SK-N-SH (cell line): ENCODE results near the gene PBX3. TPM values are rescaled to one million over a fixed set of nuclear protein-coding genes. Genes with fewer than 3 reads are reported as not detected.
A peak's percentile ranks its signal among the peaks of the same experiment; 100 is the strongest.

Experiments used
- CTCF ChIA-PET: fragments of 300-600, 350-600 bp; formaldehyde crosslinking; extraction: SDS; loops from one replicate; lab custom pipeline; 2021; lab: Yijun Ruan, JAX
- POLR2A ChIA-PET: fragments of 350-600 bp; sonication (Branson Sonifier 250); formaldehyde crosslinking; extraction: SDS; loops from one replicate; lab custom pipeline; 2020; ENCODE audit warnings: antibody characterized with exemption, inconsistent platforms; lab: Yijun Ruan, JAX
- DNase-seq: peaks from one replicate; pipeline ENCODE4 v3.0.0; 2012
- H2AFZ ChIP-seq: fragments of 200-600 bp; sonication (generic); 2 replicates; pipeline ENCODE4 v1.8.1; 2016; ENCODE audit warnings: antibody characterized with exemption, mild to moderate bottlenecking, low read depth
- H3F3A ChIP-seq: fragments of 200-600 bp; sonication (generic); replicated peaks from 2 replicates; pipeline ENCODE3; 2016; ENCODE audit warnings: antibody characterized with exemption, mild to moderate bottlenecking; ENCODE audit not compliant: insufficient read depth
- H3K27ac ChIP-seq, 2 experiments: fragments of 200-500 bp in 1 of 2; fragments of 200-600 bp in 1 of 2; sonication (Bioruptor generic) in 1 of 2; sonication (generic), shearing (Covaris generic) in 1 of 2; 2 replicates each; pipeline versions ENCODE4 v1.5.1 to v1.6.1; 2014 to 2016; ENCODE audit warnings: low read depth in 2 of 2, inconsistent platforms in 1 of 2, low read length in 1 of 2, mild to moderate bottlenecking in 1 of 2, mixed read lengths in 1 of 2
- H3K27me3 ChIP-seq: fragments of 200-600 bp; sonication (generic), shearing (Covaris generic); 2 replicates; pipeline ENCODE4 v1.6.1; 2016; ENCODE audit warnings: mixed run types; ENCODE audit not compliant: insufficient read depth
- H3K36me3 ChIP-seq, 2 experiments: fragments of 200-500 bp in 1 of 2; fragments of 200-600 bp in 1 of 2; sonication (Bioruptor generic) in 1 of 2; sonication (generic) in 1 of 2; replicated peaks in 1 of 2; 2 replicates each; pipeline versions ENCODE3 to v1.5.1; 2014 to 2016; ENCODE audit warnings: low read length in 1 of 2, mild to moderate bottlenecking in 1 of 2; ENCODE audit not compliant: insufficient read depth in 2 of 2, control insufficient read depth in 1 of 2
- H3K4me1 ChIP-seq, 2 experiments: fragments of 200-500 bp in 1 of 2; fragments of 200-600 bp in 1 of 2; sonication (Bioruptor generic) in 1 of 2; sonication (generic), shearing (Covaris generic) in 1 of 2; 2 replicates each; pipeline versions ENCODE4 v1.5.1 to v1.6.1; 2014 to 2016; ENCODE audit warnings: low read depth in 1 of 2, low read length in 1 of 2, mixed run types in 1 of 2; ENCODE audit not compliant: insufficient read depth in 2 of 2, control insufficient read depth in 1 of 2
- H3K4me2 ChIP-seq: fragments of 200-600 bp; sonication (generic), shearing (Covaris generic); 2 replicates; pipeline ENCODE4 v1.6.1; 2017; ENCODE audit warnings: mixed run types
- H3K4me3 ChIP-seq, 2 experiments: fragments of 200-500 bp in 1 of 2; fragments of 200-600 bp in 1 of 2; sonication (Bioruptor generic) in 1 of 2; sonication (generic), shearing (Covaris generic) in 1 of 2; 2 replicates each; pipeline versions ENCODE4 v1.5.1 to v1.8.1; 2014 to 2016; ENCODE audit warnings: low read depth in 2 of 2, inconsistent platforms in 1 of 2, low read length in 1 of 2, mild to moderate bottlenecking in 1 of 2, mixed read lengths in 1 of 2, moderate library complexity in 1 of 2
- H3K79me2 ChIP-seq: fragments of 200-600 bp; sonication (generic); 2 replicates; pipeline ENCODE4 v1.8.1; 2017; ENCODE audit warnings: mild to moderate bottlenecking; ENCODE audit not compliant: insufficient read depth
- H3K9ac ChIP-seq: fragments of 200-600 bp; sonication (generic); 2 replicates; pipeline ENCODE4 v1.6.1; 2017; ENCODE audit warnings: mixed run types
- H3K9me2 ChIP-seq: fragments of 200-600 bp; sonication (generic); 2 replicates; pipeline ENCODE4 v1.6.1; 2017; ENCODE audit warnings: mixed run types
- H3K9me3 ChIP-seq: fragments of 200-600 bp; sonication (generic); 2 replicates; pipeline ENCODE4 v1.6.1; 2017; ENCODE audit warnings: mixed run types, mild to moderate bottlenecking, moderate library complexity
- H4K20me1 ChIP-seq: fragments of 200-600 bp; sonication (generic); 2 replicates; pipeline ENCODE4 v1.6.1; 2017; ENCODE audit warnings: mild to moderate bottlenecking, mixed run types; ENCODE audit not compliant: insufficient read depth
- EP300 ChIP-seq, 2 experiments: IDR thresholded peaks; 2 replicates each; pipeline versions ENCODE4 v1.4.0 to v1.6.1; 2012; ENCODE audit warnings: borderline replicate concordance in 1 of 2, low read depth in 1 of 2, low read length in 1 of 2
- FOSL2 ChIP-seq: IDR thresholded peaks from 2 replicates; pipeline ENCODE4 v1.4.0; 2012; ENCODE audit warnings: low read depth, mild to moderate bottlenecking, moderate library complexity, borderline replicate concordance
- FOXM1 ChIP-seq: IDR thresholded peaks from 2 replicates; pipeline ENCODE4 v1.4.0; 2012; ENCODE audit warnings: low read depth, mild to moderate bottlenecking
- JUND ChIP-seq: IDR thresholded peaks from 2 replicates; pipeline ENCODE4 v1.4.0; 2012
- PBX3 ChIP-seq: IDR thresholded peaks from 2 replicates; pipeline ENCODE4; 2012
- RAD21 ChIP-seq: IDR thresholded peaks from 2 replicates; pipeline ENCODE4 v1.6.1; 2012; ENCODE audit warnings: mild to moderate bottlenecking, low read length
- SMC3 ChIP-seq: IDR thresholded peaks from 2 replicates; pipeline ENCODE4 v1.6.1; 2012; ENCODE audit warnings: low read depth, low read length, improper control_type of control experiment
- TCF12 ChIP-seq: IDR thresholded peaks from 2 replicates; pipeline ENCODE4 v1.4.0; 2012
- TEAD4 ChIP-seq: IDR thresholded peaks from 2 replicates; pipeline ENCODE4 v1.4.0; 2012; ENCODE audit warnings: mild to moderate bottlenecking, borderline replicate concordance; ENCODE audit not compliant: insufficient read depth
- WGBS: methylation state at CpG from one replicate; pipeline ENCODE4 v1.1.6; 2017; ENCODE audit warnings: low lambda C conversion rate; 5-methylcytosine and 5-hydroxymethylcytosine counted together
- polyA plus RNA-seq, 3 experiments: library from polyadenylated mRNA; depleted of rRNA; stranded (reverse); fragments of >200 nt; gene quantifications; 2 replicates each; pipeline ENCODE4 v1.2.3, GENCODE V29; 2012
- TF ChIP-seq, protein P1 (sequence below): IDR thresholded peaks from 2 replicates; pipeline ENCODE4 v1.6.1; 2012; ENCODE audit warnings: mild to moderate bottlenecking, low read depth, low read length, moderate library complexity
- TF ChIP-seq, protein P2 (sequence below): IDR thresholded peaks from 2 replicates; pipeline ENCODE4 v1.4.0; 2012; ENCODE audit warnings: low read depth, borderline replicate concordance

Gene PBX3
- polyA plus RNA-seq, 1 of the 3 experiments (the other 2 are of a cell fraction) = 73.0 TPM

- Histone ChIP-seq H3K4me3 (no peak overlapping the region), H3K79me2 (peaks cover 78% of the 10 kb centered on the region)
- CTCF ChIA-PET = no interaction called here
- no peak for DNase-seq
- TF ChIP-seq, protein P1, sequence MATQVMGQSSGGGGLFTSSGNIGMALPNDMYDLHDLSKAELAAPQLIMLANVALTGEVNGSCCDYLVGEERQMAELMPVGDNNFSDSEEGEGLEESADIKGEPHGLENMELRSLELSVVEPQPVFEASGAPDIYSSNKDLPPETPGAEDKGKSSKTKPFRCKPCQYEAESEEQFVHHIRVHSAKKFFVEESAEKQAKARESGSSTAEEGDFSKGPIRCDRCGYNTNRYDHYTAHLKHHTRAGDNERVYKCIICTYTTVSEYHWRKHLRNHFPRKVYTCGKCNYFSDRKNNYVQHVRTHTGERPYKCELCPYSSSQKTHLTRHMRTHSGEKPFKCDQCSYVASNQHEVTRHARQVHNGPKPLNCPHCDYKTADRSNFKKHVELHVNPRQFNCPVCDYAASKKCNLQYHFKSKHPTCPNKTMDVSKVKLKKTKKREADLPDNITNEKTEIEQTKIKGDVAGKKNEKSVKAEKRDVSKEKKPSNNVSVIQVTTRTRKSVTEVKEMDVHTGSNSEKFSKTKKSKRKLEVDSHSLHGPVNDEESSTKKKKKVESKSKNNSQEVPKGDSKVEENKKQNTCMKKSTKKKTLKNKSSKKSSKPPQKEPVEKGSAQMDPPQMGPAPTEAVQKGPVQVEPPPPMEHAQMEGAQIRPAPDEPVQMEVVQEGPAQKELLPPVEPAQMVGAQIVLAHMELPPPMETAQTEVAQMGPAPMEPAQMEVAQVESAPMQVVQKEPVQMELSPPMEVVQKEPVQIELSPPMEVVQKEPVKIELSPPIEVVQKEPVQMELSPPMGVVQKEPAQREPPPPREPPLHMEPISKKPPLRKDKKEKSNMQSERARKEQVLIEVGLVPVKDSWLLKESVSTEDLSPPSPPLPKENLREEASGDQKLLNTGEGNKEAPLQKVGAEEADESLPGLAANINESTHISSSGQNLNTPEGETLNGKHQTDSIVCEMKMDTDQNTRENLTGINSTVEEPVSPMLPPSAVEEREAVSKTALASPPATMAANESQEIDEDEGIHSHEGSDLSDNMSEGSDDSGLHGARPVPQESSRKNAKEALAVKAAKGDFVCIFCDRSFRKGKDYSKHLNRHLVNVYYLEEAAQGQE = no peak
- TF ChIP-seq TCF12 (no peak), TEAD4 (no peak), FOXM1 (no peak), PBX3 (no peak), SMC3 (no peak), JUND (no peak)
- TF ChIP-seq, protein P2, sequence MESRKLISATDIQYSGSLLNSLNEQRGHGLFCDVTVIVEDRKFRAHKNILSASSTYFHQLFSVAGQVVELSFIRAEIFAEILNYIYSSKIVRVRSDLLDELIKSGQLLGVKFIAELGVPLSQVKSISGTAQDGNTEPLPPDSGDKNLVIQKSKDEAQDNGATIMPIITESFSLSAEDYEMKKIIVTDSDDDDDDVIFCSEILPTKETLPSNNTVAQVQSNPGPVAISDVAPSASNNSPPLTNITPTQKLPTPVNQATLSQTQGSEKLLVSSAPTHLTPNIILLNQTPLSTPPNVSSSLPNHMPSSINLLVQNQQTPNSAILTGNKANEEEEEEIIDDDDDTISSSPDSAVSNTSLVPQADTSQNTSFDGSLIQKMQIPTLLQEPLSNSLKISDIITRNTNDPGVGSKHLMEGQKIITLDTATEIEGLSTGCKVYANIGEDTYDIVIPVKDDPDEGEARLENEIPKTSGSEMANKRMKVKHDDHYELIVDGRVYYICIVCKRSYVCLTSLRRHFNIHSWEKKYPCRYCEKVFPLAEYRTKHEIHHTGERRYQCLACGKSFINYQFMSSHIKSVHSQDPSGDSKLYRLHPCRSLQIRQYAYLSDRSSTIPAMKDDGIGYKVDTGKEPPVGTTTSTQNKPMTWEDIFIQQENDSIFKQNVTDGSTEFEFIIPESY = no peak
- TF ChIP-seq, all 33 proteins: peak for 0
- POLR2A ChIA-PET = no interaction called here
- Histone ChIP-seq H3K4me1 (peaks cover 2 to 16% of the 10 kb centered on the region in 2 experiments), H3K9me2 (no peaks in the 10 kb centered on the region), H3K4me2 (no peak overlapping the region), H3K36me3 (peaks cover 18 to 44% of the 10 kb centered on the region in 2 experiments), H2AFZ (no peak overlapping the region), H3K27ac (no peak overlapping the region), H3F3A (peaks cover 40% of the 10 kb centered on the region), H4K20me1 (peaks cover 2% of the 10 kb centered on the region; the same call in 1 of the 2 replicates), H3K27me3 (no peaks in the 10 kb centered on the region), H3K9me3 (no peaks in the 10 kb centered on the region), H3K9ac (no peak overlapping the region)
- WGBS = 91% methylated on average over 1 of the region's 1 CpG
Observed at GRCh38 chr9:125926936-125927335, 179.8 kb downstream of the PBX3 start.

DNA sequence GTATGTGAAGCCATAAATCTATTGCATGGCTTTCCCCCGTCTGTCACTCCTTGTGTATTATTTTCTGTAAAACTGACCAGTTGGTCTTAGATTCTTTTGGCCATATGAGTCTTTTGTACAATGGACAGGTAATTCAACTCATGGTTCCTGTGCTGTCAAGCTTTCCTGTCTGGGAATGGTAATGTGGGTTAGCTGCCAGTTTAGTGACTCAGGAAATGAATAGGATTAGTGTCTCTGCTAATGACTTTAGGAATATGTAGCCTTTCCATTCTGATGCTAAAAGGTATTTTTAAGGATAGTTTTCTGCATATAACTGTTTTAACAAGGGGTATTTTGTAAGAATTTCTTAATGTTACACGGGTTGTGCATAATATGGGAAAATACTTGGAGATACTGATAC, 182.7 kb downstream of the PBX3 start:
- H3K36me3 ChIP-seq = peaks cover 31 to 43% of the 10 kb centered on the region in 2 experiments
- H3K9me2 ChIP-seq = no peaks in the 10 kb centered on the region
- peaks cover 41% of the 10 kb centered on the region for H3F3A ChIP-seq
- peaks cover 76% of the 10 kb centered on the region for H3K79me2 ChIP-seq
- H3K4me1 ChIP-seq = peaks cover 8 to 23% of the 10 kb centered on the region in 2 experiments
- TF ChIP-seq TCF12 (peak; percentile 29; the same call in 1 of the 2 replicates), FOSL2 (peak; percentile 27; the same call in 1 of the 2 replicates), EP300 (IDR thresholded peaks at IDR 0.05; ENCODE audit: borderline replicate concordance in 1 of 2, low read depth in 1 of 2, low read length in 1 of 2) (no peak), PBX3 (0 out of 2 replicates have a peak, but pooled peaks have one; percentile 42), RAD21 (no peak)
- TF ChIP-seq, protein P1 = no peak
- TF ChIP-seq, all 33 proteins: peak for 3
- POLR2A ChIA-PET = no interaction called here
- 60% methylated on average over 2 of the region's 2 CpGs for WGBS
- H3K9ac ChIP-seq = no peak overlapping the region
- H4K20me1 ChIP-seq = no peaks in the 10 kb centered on the region
- H3K4me3 ChIP-seq = no peak overlapping the region
- no peaks in the 10 kb centered on the region for H3K9me3 ChIP-seq
- CTCF ChIA-PET = interaction anchor here (1.5 to 1.7 kb wide), 2 partner anchors 15 to 521 kb away, joined by 5 to 7 read pairs; no protein-coding TSS in a partner anchor
- no peaks in the 10 kb centered on the region for H3K27me3 ChIP-seq
- peak overlapping the region; percentile 35 to 93; a peak in 3 of 4 replicates for H3K27ac ChIP-seq
- no peak overlapping the region for H2AFZ ChIP-seq
- DNase-seq = no peak
- H3K4me2 ChIP-seq = no peak overlapping the region
